ENCODE measurements around the gene HLA-DQB2. TPM values are rescaled to one million over a fixed set of nuclear protein-coding genes. Genes with fewer than 3 reads are reported as not detected.

Gene HLA-DQB2
- not detected in 2 replicates for total RNA-seq

GRCh38 chr6:32763421-32763820 lies at the start of gene HLA-DQB2:
Gene HLA-DQB2, minus strand, starts transcription at chr6:32763532. Its CDS starts 62 bp downstream, at chr6:32763470.

GRCh38 chr6:32741031-32741960 lies 22.0 kb downstream of the HLA-DQB2 start, which contains the start of gene HLA-DQA2:
Gene HLA-DQA2, plus strand, starts transcription at chr6:32741391. Its CDS starts 53 bp downstream, at chr6:32741444.

Other genes with a start within 250 kb of the HLA-DQB2 start
- not detected in 2 replicates for gene HLA-DRB5, start 233.2 kb downstream of the HLA-DQB2 start, total RNA-seq
- gene HLA-DRB1, start 173.7 kb downstream of the HLA-DQB2 start, total RNA-seq = not detected in 2 replicates
- gene HLA-DQA1, start 126.1 kb downstream of the HLA-DQB2 start, total RNA-seq = not detected in 2 replicates
- gene HLA-DQB1, start 96.9 kb downstream of the HLA-DQB2 start, total RNA-seq = not detected in 2 replicates
- gene HLA-DQA2, start 22.1 kb downstream of the HLA-DQB2 start, total RNA-seq = not detected in 2 replicates
- gene HLA-DOB, start 53.5 kb upstream of the HLA-DQB2 start, total RNA-seq = 0.30 and 0.84 TPM in 2 replicates
- gene TAP2, start 75.2 kb upstream of the HLA-DQB2 start, total RNA-seq = 5.4 and 7.2 TPM in 2 replicates
- 24.9 and 26.2 TPM in 2 replicates for gene PSMB8, start 80.5 kb upstream of the HLA-DQB2 start, total RNA-seq
- 16.8 and 19.0 TPM in 2 replicates for gene TAP1, start 90.2 kb upstream of the HLA-DQB2 start, total RNA-seq
- gene PSMB9, start 90.7 kb upstream of the HLA-DQB2 start, total RNA-seq = 4.2 and 4.9 TPM in 2 replicates
- not detected in 2 replicates for gene HLA-DMB, start 177.5 kb upstream of the HLA-DQB2 start, total RNA-seq
- gene HLA-DMA, start 189.6 kb upstream of the HLA-DQB2 start, total RNA-seq = 2.7 and 3.4 TPM in 2 replicates
- 85.8 and 87.9 TPM in 2 replicates for gene BRD2, start 205.1 kb upstream of the HLA-DQB2 start, total RNA-seq
- gene HLA-DOA, start 246.1 kb upstream of the HLA-DQB2 start, total RNA-seq = not detected in 2 replicates

Measured in bronchus fibroblast of lung (primary cell).